ENCODE results near the gene LAMB1. TPM values are rescaled to one million over a fixed set of nuclear protein-coding genes. Genes with fewer than 3 reads are reported as not detected.
A peak's percentile ranks its signal among the peaks of the same experiment; 100 is the strongest.
"Not testable (repeated sequence)": the region's sequence is repeated elsewhere in the genome, so short reads cannot be mapped to it uniquely, and the experiment has no call there.

Gene LAMB1
- total RNA-seq, 1 donor from 2014 or later: 245 TPM

DNA sequence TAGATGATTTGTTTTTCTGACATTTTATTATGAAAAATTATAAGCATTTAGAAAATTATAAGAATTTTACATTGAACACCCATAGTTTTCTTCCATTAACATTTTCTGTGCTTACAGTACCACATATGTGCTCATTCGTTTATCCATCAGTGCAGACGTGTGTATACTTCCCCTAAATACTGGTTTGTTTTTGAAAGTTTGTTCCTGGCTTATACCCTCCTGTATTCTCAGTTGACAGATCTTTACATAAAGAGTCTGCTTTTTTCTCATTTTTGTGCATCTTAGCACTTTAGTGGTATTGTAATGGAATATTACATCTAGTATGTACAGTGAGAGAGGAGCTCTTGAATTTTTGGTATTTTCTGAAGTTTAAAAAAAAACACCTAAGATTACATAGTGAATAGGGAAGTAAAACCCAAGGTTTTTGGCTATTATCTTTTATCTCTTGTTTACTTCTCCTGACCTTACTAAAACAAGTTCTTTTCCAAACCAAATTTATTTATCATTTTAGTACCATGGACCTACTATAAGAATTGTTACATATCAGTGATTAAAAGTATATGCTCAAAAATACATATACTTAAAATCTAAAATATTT, 103.9 kb downstream of the LAMB1 start:
- H3K27me3 ChIP-seq (ENCODE audit: control insufficient read depth, insufficient read depth, low read length): no peaks in the 10 kb centered on the region
- no peaks in the 10 kb centered on the region for H3K36me3 ChIP-seq (ENCODE audit: control insufficient read depth, insufficient read depth, low read length)
- no peak for DNase-seq (ENCODE audit: low read depth)
- TF ChIP-seq, protein P1, sequence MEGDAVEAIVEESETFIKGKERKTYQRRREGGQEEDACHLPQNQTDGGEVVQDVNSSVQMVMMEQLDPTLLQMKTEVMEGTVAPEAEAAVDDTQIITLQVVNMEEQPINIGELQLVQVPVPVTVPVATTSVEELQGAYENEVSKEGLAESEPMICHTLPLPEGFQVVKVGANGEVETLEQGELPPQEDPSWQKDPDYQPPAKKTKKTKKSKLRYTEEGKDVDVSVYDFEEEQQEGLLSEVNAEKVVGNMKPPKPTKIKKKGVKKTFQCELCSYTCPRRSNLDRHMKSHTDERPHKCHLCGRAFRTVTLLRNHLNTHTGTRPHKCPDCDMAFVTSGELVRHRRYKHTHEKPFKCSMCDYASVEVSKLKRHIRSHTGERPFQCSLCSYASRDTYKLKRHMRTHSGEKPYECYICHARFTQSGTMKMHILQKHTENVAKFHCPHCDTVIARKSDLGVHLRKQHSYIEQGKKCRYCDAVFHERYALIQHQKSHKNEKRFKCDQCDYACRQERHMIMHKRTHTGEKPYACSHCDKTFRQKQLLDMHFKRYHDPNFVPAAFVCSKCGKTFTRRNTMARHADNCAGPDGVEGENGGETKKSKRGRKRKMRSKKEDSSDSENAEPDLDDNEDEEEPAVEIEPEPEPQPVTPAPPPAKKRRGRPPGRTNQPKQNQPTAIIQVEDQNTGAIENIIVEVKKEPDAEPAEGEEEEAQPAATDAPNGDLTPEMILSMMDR (IDR thresholded peaks at IDR 0.05; ENCODE audit: insufficient read depth, low read length, poor library complexity, severe bottlenecking): no peak
- no peak overlapping the region for H3K4me3 ChIP-seq (ENCODE audit: low read depth, low read length)

DNA sequence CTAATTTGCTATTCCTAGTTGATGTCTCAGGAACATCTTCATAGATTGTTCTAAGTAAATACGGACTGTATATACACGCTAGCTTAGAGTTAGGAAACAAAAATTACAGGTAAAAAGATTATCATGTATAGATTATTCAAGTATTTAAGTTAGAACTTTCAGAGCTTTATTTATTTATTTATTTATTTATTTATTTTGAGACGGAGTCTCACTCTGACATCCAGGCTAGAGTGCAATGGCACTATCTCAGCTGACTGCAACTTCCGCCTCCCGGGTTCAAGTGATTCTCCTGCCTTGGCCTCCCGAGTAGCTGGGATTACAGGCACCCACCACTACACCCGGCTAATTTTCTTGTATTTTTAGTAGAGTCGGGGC, 110.6 kb downstream of the LAMB1 start:
- peak overlapping the region; percentile 91 for H3K4me3 ChIP-seq (ENCODE audit: low read depth, low read length)
- H3K36me3 ChIP-seq (ENCODE audit: control insufficient read depth, insufficient read depth, low read length); H3K27me3 ChIP-seq (ENCODE audit: control insufficient read depth, insufficient read depth, low read length); DNase-seq (ENCODE audit: low read depth): not testable (repeated sequence)

DNA sequence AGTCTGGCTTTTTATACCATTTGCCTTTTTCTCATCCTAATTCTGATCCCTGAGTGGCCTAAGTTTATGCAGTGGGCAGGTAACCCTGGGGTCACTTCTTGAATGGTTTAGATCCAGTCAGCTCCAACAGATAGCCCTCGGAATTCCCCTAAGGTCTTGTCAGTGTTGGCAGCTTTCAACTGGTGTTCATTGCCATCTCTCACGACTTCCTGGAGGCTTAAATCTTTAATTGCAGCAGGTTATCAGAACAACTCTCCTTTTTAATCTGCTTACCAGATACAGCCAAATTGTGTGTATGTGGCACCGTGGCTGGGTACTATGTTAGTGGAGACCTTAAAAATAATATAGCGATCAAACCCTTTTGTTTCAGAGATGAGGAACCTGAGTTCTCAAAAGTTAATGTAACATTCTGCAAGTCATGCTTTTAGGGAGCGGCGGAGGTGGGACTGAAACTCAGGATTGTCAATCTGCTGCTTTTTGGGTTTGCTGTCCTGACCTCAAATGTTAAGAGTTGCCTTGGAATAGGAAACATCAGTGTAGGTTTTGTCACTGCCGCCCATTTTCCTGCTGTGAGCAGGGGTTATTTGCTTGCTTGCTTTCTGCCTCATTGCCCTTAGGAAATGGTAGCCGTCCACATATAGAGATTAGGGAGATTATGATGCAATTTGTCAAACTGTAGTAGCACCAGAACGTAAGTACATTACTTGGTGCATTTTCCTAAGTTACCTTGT, 111.2 kb downstream of the LAMB1 start:
- Histone ChIP-seq H3K27me3 (ENCODE audit: control insufficient read depth, insufficient read depth, low read length) (no peaks in the 10 kb centered on the region), H3K4me3 (ENCODE audit: low read depth, low read length) (peak overlapping the region; percentile 91), H3K36me3 (ENCODE audit: control insufficient read depth, insufficient read depth, low read length) (peaks cover 1% of the 10 kb centered on the region)
- DNase-seq (ENCODE audit: low read depth): no peak
- TF ChIP-seq, protein P1 (IDR thresholded peaks at IDR 0.05; ENCODE audit: insufficient read depth, low read length, poor library complexity, severe bottlenecking): no peak

DNA sequence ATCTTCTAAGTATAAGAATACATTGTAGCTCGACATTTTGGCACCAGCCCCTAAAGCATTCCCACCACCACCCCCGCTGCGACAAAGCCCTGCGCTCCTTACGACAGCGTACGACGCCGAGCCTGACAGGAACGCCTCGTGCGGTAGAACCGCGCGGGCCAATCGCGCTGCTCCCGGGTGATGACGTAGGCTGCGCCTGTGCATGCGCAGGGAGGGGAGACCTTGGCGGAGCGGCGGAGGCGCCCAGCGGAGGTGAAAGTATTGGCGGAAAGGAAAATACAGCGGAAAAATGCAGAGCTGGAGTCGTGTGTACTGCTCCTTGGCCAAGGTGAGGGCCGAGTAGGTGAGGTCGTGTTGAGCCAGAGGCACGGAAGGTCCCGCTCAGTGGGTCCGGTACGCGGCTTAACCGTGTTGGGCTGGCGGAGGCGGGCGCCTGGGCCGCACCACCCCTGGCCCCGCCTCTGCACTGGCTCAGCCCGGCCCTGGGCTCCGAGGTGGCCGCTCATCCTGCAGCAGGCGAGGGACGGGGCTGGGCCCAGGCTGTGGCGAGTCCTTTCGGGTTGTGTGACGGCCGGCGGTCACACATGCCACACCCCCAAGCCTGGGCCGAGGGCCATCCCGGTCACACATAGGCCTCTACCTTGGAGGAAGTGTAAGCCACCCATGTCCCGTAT, 111.9 kb downstream of the LAMB1 start, which contains the start of gene DLD:
Gene DLD, plus strand, starts transcription at position 222 of the 674 bp plus-strand sequence. Its CDS starts 68 bp downstream, at position 290.
- Histone ChIP-seq H3K27me3 (ENCODE audit: control insufficient read depth, insufficient read depth, low read length) (no peaks in the 10 kb centered on the region), H3K36me3 (ENCODE audit: control insufficient read depth, insufficient read depth, low read length) (peaks cover 1% of the 10 kb centered on the region), H3K4me3 (ENCODE audit: low read depth, low read length) (peak within 1 kb of the TSS; percentile 91)
- TF ChIP-seq, protein P1 (IDR thresholded peaks at IDR 0.05; ENCODE audit: insufficient read depth, low read length, poor library complexity, severe bottlenecking): no peak
- DNase-seq (ENCODE audit: low read depth): peak; percentile 57

DNA sequence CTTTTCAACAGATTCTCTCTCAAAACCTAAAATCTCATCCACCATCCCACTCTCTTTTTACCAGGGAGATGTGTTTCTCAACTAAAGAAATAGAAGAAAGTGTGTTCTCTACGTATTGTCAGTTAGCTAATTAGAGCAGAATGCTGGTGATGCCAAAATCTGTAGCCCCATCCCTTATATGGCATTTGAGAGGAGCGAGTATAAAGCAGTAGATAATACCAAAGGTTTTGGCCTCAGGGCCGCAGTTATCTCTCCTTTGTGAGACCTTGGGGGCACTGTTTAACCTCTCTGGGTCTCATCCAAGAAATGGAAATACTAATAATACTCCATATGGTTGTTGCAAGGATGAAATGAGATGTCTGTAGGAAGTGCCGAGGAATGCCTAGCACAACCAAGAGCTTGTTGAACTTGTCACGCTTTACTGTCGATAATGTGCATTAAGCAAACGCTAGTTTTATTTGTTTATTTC, 112.4 kb downstream of the LAMB1 start:
- TF ChIP-seq, protein P1 (IDR thresholded peaks at IDR 0.05; ENCODE audit: insufficient read depth, low read length, poor library complexity, severe bottlenecking): no peak
- peaks cover 1% of the 10 kb centered on the region for H3K36me3 ChIP-seq (ENCODE audit: control insufficient read depth, insufficient read depth, low read length)

DNA sequence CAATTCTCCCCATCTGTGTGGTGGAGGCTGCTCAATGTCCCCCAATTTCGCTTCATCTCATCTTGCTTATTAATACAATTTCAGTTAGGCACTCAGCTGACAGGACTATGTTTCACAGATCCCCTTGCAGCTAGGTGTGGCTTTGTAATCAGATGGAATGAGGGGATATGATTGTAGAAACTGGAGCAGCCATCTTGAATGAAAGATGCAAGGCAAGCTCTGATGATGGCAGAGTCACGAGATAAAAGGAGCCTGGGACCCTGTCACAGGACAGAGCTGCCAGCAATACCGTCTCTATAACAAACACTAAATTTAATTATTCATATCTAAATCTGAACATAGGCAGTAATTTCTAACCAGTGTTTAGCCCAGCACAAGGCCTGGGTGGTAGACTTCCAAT, 113.0 kb downstream of the LAMB1 start:
- Histone ChIP-seq H3K36me3 (ENCODE audit: control insufficient read depth, insufficient read depth, low read length) (peaks cover 1% of the 10 kb centered on the region), H3K4me3 (ENCODE audit: low read depth, low read length) (no peak overlapping the region)

More for the DNA sequence above, 112.4 kb downstream of the LAMB1 start:
- Histone ChIP-seq H3K4me3 (ENCODE audit: low read depth, low read length) (peak overlapping the region; percentile 91), H3K27me3 (ENCODE audit: control insufficient read depth, insufficient read depth, low read length) (no peaks in the 10 kb centered on the region)
- no peak for DNase-seq (ENCODE audit: low read depth)

DNA sequence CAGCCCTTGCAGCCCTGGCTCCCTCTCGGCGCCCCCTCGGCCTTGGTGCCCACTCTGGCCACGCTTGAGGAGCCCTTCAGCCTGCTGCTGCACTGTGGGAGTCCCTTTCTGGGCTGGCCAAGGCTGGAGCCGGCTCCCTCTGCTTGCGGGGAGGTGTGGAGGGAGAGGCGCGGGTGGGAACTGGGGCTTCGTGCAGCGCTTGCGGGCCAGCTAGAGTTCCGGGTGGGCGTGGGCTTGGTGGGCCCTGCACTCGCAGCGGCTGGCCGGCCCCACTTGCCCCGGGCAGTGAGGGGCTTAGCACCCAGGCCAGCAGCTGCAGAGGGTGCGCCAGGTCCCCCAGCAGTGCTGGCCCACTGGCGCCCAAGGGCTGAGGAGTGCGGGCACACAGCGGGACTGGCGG, 115.1 kb downstream of the LAMB1 start:
- H3K27me3 ChIP-seq (ENCODE audit: control insufficient read depth, insufficient read depth, low read length); H3K4me3 ChIP-seq (ENCODE audit: low read depth, low read length); H3K36me3 ChIP-seq (ENCODE audit: control insufficient read depth, insufficient read depth, low read length); DNase-seq (ENCODE audit: low read depth): not testable (repeated sequence)

More for the DNA sequence above, 113.0 kb downstream of the LAMB1 start:
- H3K27me3 ChIP-seq (ENCODE audit: control insufficient read depth, insufficient read depth, low read length): peaks cover under 1% of the 10 kb centered on the region
- TF ChIP-seq, protein P1 (IDR thresholded peaks at IDR 0.05; ENCODE audit: insufficient read depth, low read length, poor library complexity, severe bottlenecking): no peak
- no peak for DNase-seq (ENCODE audit: low read depth)
